Right atrium auricular region (tissue), 2 donors: ENCODE results near the gene MTHFD2L. TPM values are rescaled to one million over a fixed set of nuclear protein-coding genes. Genes with fewer than 3 reads are reported as not detected.

ENCODE experiments used
- DNase-seq: peaks from one replicate; pipeline ENCODE4 v3.0.0-alpha.2; 2019; ENCODE audit warnings: low spot score
- H3K27ac ChIP-seq, 2 donors: fragments of 200-600 bp; sonication (generic); 1 replicate in 1 of 2; 2 replicates in 1 of 2; pipeline ENCODE4 v1.5.1; 2016 to 2019
- H3K27me3 ChIP-seq, 2 donors: fragments of 200-600 bp; sonication (generic); one replicate each; pipeline versions ENCODE4 v1.5.1 to v1.6.0; 2017 to 2019
- H3K36me3 ChIP-seq: fragments of 200-600 bp; sonication (generic); one replicate; pipeline ENCODE4 v1.5.1; 2016
- H3K4me1 ChIP-seq, 2 donors: fragments of 200-600 bp; sonication (generic); one replicate each; pipeline versions ENCODE4 v1.5.1 to v1.6.0; 2017 to 2019
- H3K4me3 ChIP-seq, 2 donors: fragments of 200-600 bp; sonication (generic); 1 replicate in 1 of 2; 2 replicates in 1 of 2; pipeline ENCODE4 v1.5.1; 2017 to 2019; ENCODE audit warnings: mild to moderate bottlenecking in 1 of 2, moderate library complexity in 1 of 2
- H3K9me3 ChIP-seq, 2 donors: fragments of 200-600 bp; sonication (generic); one replicate each; pipeline ENCODE4 v1.5.1; 2019
- total RNA-seq, 2 donors: library from RNA; depleted of rRNA; stranded (reverse); fragments of >200 nt; gene quantifications; one replicate each; pipeline ENCODE4 v1.1.0, GENCODE V29; 2016
- TF ChIP-seq, protein P1 (sequence below), 2 donors: fragments of 200-600 bp; sonication (generic); IDR thresholded peaks; one replicate each; pipeline ENCODE4 v1.5.1; 2019; ENCODE audit warnings: antibody characterized with exemption in 2 of 2

The MTHFD2L gene
- total RNA-seq, 2 donors from 2014 or later, result 8.3 to 11.5 TPM

DNA sequence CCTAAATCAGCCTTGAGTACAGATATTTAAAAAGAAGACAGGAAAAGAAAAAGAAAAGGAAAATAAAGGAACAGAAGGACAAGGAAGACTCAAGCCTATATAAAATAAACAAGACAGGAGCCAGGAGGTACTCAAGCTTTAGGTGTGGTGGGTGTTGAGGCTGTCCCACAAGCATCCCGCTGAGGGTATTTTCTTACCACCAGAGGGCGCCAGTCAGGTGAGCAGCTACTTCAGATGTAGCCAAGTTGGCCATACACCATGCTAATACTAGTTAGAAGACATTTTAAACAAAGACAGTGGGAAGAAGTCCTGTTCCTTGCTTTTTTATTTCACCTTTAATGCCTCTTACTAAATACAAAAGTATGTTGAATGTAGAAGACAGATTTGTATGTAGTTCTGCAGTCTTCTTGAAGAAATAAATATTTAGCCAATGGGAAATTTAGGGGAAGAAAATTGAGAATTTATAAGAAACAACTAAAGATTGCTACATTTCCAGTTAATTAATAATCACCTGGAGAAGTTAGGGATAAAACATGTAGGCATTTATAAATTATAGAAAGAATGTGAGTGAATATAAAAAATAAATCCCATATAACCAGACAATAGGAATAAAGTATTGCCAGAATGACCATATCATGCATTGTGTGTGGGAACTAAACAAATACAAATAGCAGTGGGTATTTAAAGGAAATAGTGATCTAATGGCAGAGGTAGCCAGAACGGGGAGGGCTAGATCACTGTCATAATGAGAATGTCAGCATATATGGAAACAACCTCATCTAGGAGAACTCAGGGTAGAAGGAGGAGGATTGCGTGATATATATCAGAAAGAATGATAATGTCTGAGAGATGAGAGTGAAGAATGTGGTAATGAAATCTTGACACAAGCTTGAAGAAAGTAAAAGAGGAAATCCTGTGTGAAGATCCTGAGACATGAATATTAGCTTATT lies 71.0 kb downstream of the MTHFD2L start:
- Histone ChIP-seq H3K27ac (no peak overlapping the region), H3K36me3 (no peaks in the 10 kb centered on the region), H3K4me1 (no peaks in the 10 kb centered on the region), H3K4me3 (no peak overlapping the region), H3K27me3 (no peaks in the 10 kb centered on the region), H3K9me3 (no peaks in the 10 kb centered on the region)
- TF ChIP-seq, protein P1, sequence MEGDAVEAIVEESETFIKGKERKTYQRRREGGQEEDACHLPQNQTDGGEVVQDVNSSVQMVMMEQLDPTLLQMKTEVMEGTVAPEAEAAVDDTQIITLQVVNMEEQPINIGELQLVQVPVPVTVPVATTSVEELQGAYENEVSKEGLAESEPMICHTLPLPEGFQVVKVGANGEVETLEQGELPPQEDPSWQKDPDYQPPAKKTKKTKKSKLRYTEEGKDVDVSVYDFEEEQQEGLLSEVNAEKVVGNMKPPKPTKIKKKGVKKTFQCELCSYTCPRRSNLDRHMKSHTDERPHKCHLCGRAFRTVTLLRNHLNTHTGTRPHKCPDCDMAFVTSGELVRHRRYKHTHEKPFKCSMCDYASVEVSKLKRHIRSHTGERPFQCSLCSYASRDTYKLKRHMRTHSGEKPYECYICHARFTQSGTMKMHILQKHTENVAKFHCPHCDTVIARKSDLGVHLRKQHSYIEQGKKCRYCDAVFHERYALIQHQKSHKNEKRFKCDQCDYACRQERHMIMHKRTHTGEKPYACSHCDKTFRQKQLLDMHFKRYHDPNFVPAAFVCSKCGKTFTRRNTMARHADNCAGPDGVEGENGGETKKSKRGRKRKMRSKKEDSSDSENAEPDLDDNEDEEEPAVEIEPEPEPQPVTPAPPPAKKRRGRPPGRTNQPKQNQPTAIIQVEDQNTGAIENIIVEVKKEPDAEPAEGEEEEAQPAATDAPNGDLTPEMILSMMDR (IDR thresholded peaks at IDR 0.05), result peak; percentile 73 to 85
- no peak for DNase-seq

DNA sequence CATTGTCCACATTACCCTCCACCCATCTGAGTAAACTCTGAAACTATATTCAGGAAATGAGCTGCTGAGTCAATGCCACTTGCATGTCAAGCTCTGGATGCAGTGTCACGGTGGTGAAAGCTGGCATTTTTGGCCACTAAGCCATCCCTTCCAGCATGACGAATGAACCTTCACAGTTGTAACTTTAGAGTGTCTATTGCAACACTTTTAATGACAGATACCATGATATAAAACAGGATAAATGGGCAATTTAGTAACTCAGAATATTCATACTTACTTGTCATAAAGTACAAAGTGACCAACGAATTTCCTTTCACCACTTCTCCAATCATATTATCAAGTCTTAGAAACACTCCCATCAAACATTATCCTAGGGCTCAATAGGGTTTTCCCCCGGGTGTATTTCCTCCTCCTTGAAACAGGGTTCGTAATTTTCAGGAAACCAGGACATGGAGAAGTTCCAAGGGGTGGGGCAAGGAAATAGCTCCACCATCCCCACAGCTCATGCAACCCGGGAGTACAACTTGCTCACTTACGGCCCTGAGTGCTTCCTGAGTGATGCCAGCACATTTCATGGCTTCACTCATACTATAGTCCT lies 73.1 kb downstream of the MTHFD2L start:
- peak; percentile 76 for DNase-seq
- TF ChIP-seq, protein P1 (IDR thresholded peaks at IDR 0.05), result no peak
- H3K27ac ChIP-seq, result peak overlapping the region in 1 of 2 donors; percentile 31
- H3K4me1 ChIP-seq, result no peaks in the 10 kb centered on the region
- no peak overlapping the region for H3K4me3 ChIP-seq
- H3K36me3 ChIP-seq, result no peaks in the 10 kb centered on the region
- H3K9me3 ChIP-seq, result no peaks in the 10 kb centered on the region
- H3K27me3 ChIP-seq, result no peaks in the 10 kb centered on the region

DNA sequence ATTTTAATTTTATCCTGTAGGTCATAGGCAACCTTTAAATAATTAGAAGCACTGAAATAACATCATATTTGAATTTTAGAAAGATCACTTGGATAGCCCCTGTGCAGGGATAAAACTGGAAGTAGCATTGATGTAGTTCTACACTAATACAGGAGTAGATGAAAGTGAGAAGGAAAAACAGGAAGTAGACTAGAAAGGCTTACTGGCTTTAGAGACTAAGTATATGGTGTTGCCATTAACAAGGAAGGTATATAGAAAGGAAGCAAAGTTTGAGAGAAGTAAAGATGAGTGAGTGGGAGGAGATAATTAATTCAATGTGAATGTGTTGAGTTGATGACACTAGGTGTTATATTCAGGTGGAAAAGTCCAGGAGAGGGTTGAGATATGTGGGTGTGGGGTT lies 77.2 kb downstream of the MTHFD2L start:
- TF ChIP-seq, protein P1 (IDR thresholded peaks at IDR 0.05), result no peak
- H3K27ac ChIP-seq, result no peak overlapping the region

DNA sequence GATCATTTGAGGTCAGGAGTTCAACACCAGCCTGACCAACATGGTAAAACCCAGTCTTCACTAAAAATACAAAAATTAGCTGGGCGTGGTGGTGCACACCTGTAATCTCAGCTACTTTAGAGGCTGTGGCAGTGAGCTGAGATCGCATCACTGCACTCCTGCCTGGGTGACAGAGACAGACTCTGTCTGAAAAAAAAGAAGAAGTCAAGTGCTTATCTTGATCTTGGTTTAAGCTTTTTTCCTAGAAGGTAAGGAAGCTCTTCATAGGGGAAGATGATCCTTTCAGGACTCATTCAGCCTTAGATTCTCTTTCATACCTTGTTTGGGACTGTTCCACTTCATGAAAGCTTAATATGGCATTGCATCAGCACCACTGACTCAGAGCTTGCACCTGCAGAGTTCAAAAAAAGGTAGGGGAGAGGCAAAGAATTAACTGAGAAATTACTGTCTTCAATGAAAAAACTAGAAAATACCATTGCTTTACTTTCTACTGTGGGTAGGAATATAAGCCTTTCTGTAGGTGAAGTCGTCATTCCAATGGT lies 79.6 kb downstream of the MTHFD2L start:
- DNase-seq, result no peak

More for the DNA sequence above, 77.2 kb downstream of the MTHFD2L start:
- no peaks in the 10 kb centered on the region for H3K9me3 ChIP-seq
- no peak overlapping the region for H3K4me3 ChIP-seq
- no peaks in the 10 kb centered on the region for H3K36me3 ChIP-seq
- DNase-seq, result no peak
- no peaks in the 10 kb centered on the region for H3K27me3 ChIP-seq
- H3K4me1 ChIP-seq, result no peaks in the 10 kb centered on the region

DNA sequence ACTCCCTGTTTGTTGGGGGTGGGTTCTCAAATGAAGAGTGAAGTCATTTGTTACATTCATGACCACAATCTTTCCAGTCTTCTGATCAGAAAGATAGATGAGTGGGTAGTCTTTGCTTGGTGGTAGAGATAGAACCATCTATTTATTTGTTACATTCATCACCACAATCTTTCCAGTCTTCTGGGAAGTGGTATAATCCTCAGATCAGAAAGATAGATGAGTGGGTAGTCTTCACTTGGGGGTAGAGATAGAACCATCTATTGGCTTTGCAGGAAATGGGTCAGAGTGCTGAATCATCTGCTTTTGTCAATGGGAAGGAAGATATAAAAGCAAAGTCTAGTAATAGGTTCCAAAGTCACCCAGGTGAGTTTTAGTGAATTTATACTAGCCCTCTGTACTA lies 86.1 kb downstream of the MTHFD2L start:
- Histone ChIP-seq H3K27me3 (no peaks in the 10 kb centered on the region), H3K36me3 (no peaks in the 10 kb centered on the region), H3K27ac (no peak overlapping the region), H3K9me3 (no peaks in the 10 kb centered on the region), H3K4me3 (no peak overlapping the region), H3K4me1 (no peaks in the 10 kb centered on the region)
- TF ChIP-seq, protein P1 (IDR thresholded peaks at IDR 0.05), result no peak
- DNase-seq, result no peak

More for the DNA sequence above, 79.6 kb downstream of the MTHFD2L start:
- no peak overlapping the region for H3K27ac ChIP-seq
- no peaks in the 10 kb centered on the region for H3K36me3 ChIP-seq
- H3K4me3 ChIP-seq, result no peak overlapping the region
- H3K27me3 ChIP-seq, result no peaks in the 10 kb centered on the region
- no peaks in the 10 kb centered on the region for H3K9me3 ChIP-seq
- no peaks in the 10 kb centered on the region for H3K4me1 ChIP-seq
- TF ChIP-seq, protein P1 (IDR thresholded peaks at IDR 0.05), result no peak
